WTC11 (cell line): Measurements from ENCODE around the gene SYNGR3. TPM values are rescaled to one million over a fixed set of nuclear protein-coding genes. Genes with fewer than 3 reads are reported as not detected.

Experiments
- ATF1 ChIP-seq: sonication (generic); formaldehyde crosslinking; IDR thresholded peaks from 2 replicates; pipeline ENCODE4 v1.8.1; 2023; ENCODE audit warnings: mild to moderate bottlenecking, moderate library complexity, missing genetic modification reagents
- E2F5 ChIP-seq: sonication (generic); formaldehyde crosslinking; IDR thresholded peaks from 2 replicates; pipeline ENCODE4 v1.8.1; 2022; ENCODE audit warnings: mild to moderate bottlenecking, moderate library complexity, missing genetic modification reagents
- EMX1 ChIP-seq: fragments of 250-450 bp; sonication (Bioruptor Pico); IDR thresholded peaks from 2 replicates; pipeline ENCODE4 v1.8.0; 2021; ENCODE audit warnings: mild to moderate bottlenecking
- ETV6 ChIP-seq: sonication (generic); formaldehyde crosslinking; IDR thresholded peaks from 2 replicates; pipeline ENCODE4 v1.8.1; 2022; ENCODE audit warnings: mild to moderate bottlenecking, missing genetic modification reagents
- HMGXB4 ChIP-seq: sonication (generic); formaldehyde crosslinking; IDR thresholded peaks from 2 replicates; pipeline ENCODE4 v1.8.1; 2023; ENCODE audit warnings: mild to moderate bottlenecking, moderate library complexity, missing genetic modification reagents
- IRF1 ChIP-seq: sonication (generic); formaldehyde crosslinking; IDR thresholded peaks from 2 replicates; pipeline ENCODE4 v1.8.0; 2023; ENCODE audit warnings: missing genetic modification reagents
- JAZF1 ChIP-seq: fragments of 250-450 bp; sonication (Bioruptor Pico); IDR thresholded peaks from 2 replicates; pipeline ENCODE4 v1.9.0; 2021; ENCODE audit warnings: moderate library complexity, mild to moderate bottlenecking, inconsistent platforms
- MAX ChIP-seq: sonication (generic); formaldehyde crosslinking; IDR thresholded peaks from 2 replicates; pipeline ENCODE4 v1.8.0; 2022; ENCODE audit warnings: mild to moderate bottlenecking, missing genetic modification reagents
- NR1H2 ChIP-seq: sonication (generic); formaldehyde crosslinking; IDR thresholded peaks from 2 replicates; pipeline ENCODE4 v1.9.0; 2021; ENCODE audit warnings: mild to moderate bottlenecking, moderate library complexity, missing genetic modification reagents
- NR2C2 ChIP-seq: sonication (generic); formaldehyde crosslinking; IDR thresholded peaks from 2 replicates; pipeline ENCODE4 v1.8.0; 2022; ENCODE audit warnings: mild to moderate bottlenecking, missing genetic modification reagents
- OVOL2 ChIP-seq: fragments of 250-450 bp; sonication (Bioruptor Pico); IDR thresholded peaks from 2 replicates; pipeline ENCODE4 v1.9.0; 2021; ENCODE audit warnings: mild to moderate bottlenecking, borderline replicate concordance
- SMAD4 ChIP-seq: sonication (generic); formaldehyde crosslinking; IDR thresholded peaks from 2 replicates; pipeline ENCODE4 v1.8.0; 2022; ENCODE audit warnings: mild to moderate bottlenecking, missing genetic modification reagents
- SOX15 ChIP-seq: fragments of 250-450 bp; sonication (Bioruptor Pico); IDR thresholded peaks from 2 replicates; pipeline ENCODE4 v1.9.0; 2021; ENCODE audit warnings: mild to moderate bottlenecking
- TP53 ChIP-seq: sonication (generic); formaldehyde crosslinking; IDR thresholded peaks from 2 replicates; pipeline ENCODE4 v1.8.1; 2023; ENCODE audit warnings: mild to moderate bottlenecking, missing genetic modification reagents
- USF2 ChIP-seq: sonication (generic); formaldehyde crosslinking; IDR thresholded peaks from 2 replicates; pipeline ENCODE4 v1.8.1; 2023; ENCODE audit warnings: mild to moderate bottlenecking, missing genetic modification reagents, moderate library complexity
- ZNF121 ChIP-seq: sonication (generic); formaldehyde crosslinking; IDR thresholded peaks from 2 replicates; pipeline ENCODE4 v1.8.0; 2023; ENCODE audit warnings: missing genetic modification reagents
- ZNF138 ChIP-seq: sonication (generic); formaldehyde crosslinking; conservative IDR thresholded peaks from 2 replicates; pipeline ENCODE4 v1.8.1; 2022; ENCODE audit warnings: mild to moderate bottlenecking, moderate library complexity, missing genetic modification reagents
- ZNF219 ChIP-seq: sonication (generic); formaldehyde crosslinking; IDR thresholded peaks from 2 replicates; pipeline ENCODE4 v1.8.0; 2023; ENCODE audit warnings: missing genetic modification reagents, mild to moderate bottlenecking, borderline replicate concordance
- ZNF317 ChIP-seq: sonication (generic); formaldehyde crosslinking; IDR thresholded peaks from 2 replicates; pipeline ENCODE4 v1.8.1; 2023; ENCODE audit warnings: low read depth, mild to moderate bottlenecking, moderate library complexity, missing genetic modification reagents, borderline replicate concordance
- ZNF671 ChIP-seq: fragments of 250-450 bp; sonication (Bioruptor Pico); IDR thresholded peaks from 2 replicates; pipeline ENCODE4 v1.8.0; 2021; ENCODE audit warnings: mild to moderate bottlenecking
- total RNA-seq: library from RNA; stranded (reverse); gene quantifications from 3 replicates; pipeline ENCODE4 v1.2.3, GENCODE V29; 2021
- TF ChIP-seq, protein P1 (sequence below): sonication (generic); formaldehyde crosslinking; IDR thresholded peaks from 2 replicates; pipeline ENCODE4 v1.8.0; 2022; ENCODE audit warnings: mild to moderate bottlenecking, missing genetic modification reagents
- TF ChIP-seq, protein P2 (sequence below): sonication (generic); formaldehyde crosslinking; IDR thresholded peaks from 2 replicates; pipeline ENCODE4 v1.8.1; 2022; ENCODE audit warnings: low read depth, missing genetic modification reagents, borderline replicate concordance
- TF ChIP-seq, protein P3 (sequence below): fragments of 200-600 bp; IDR thresholded peaks from 2 replicates; pipeline ENCODE4 v1.8.0; 2022; ENCODE audit warnings: antibody characterized with exemption
- TF ChIP-seq, protein P4 (sequence below): fragments of 250-450 bp; sonication (Bioruptor Pico); IDR thresholded peaks from 2 replicates; pipeline ENCODE4 v1.9.0; 2021; ENCODE audit warnings: moderate library complexity, mild to moderate bottlenecking, inconsistent platforms, borderline replicate concordance
- TF ChIP-seq, protein P5 (sequence below): sonication (generic); formaldehyde crosslinking; IDR thresholded peaks from 2 replicates; pipeline ENCODE4 v1.8.1; 2023; ENCODE audit warnings: mild to moderate bottlenecking, missing genetic modification reagents
- TF ChIP-seq, protein P6 (sequence below): fragments of 250-450 bp; sonication (Bioruptor Pico); IDR thresholded peaks from 2 replicates; pipeline ENCODE4 v1.8.0; 2021; ENCODE audit warnings: mild to moderate bottlenecking

SYNGR3 gene
- total RNA-seq, 1 experiment from 2014 or later, result 41.5 TPM

- TF ChIP-seq, protein P1, sequence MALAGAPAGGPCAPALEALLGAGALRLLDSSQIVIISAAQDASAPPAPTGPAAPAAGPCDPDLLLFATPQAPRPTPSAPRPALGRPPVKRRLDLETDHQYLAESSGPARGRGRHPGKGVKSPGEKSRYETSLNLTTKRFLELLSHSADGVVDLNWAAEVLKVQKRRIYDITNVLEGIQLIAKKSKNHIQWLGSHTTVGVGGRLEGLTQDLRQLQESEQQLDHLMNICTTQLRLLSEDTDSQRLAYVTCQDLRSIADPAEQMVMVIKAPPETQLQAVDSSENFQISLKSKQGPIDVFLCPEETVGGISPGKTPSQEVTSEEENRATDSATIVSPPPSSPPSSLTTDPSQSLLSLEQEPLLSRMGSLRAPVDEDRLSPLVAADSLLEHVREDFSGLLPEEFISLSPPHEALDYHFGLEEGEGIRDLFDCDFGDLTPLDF (CRISPR knock-in tag), result no peak
- TF ChIP-seq NR2C2 (CRISPR knock-in tag) (no peak), HMGXB4 (CRISPR knock-in tag) (peak; percentile 77), IRF1 (CRISPR knock-in tag) (no peak), ZNF317 (no peak), ZNF219 (CRISPR knock-in tag) (no peak), OVOL2 (CRISPR knock-in tag) (no peak), USF2 (CRISPR knock-in tag) (0 out of 2 replicates have a peak, but pooled peaks have one; percentile 42), ZNF138 (CRISPR knock-in tag) (no peak), ATF1 (CRISPR knock-in tag) (no peak), SOX15 (CRISPR knock-in tag) (no peak), EMX1 (CRISPR knock-in tag) (peak; percentile 33; the same call in 1 of the 2 replicates), ZNF121 (CRISPR knock-in tag) (no peak), ZNF671 (no peak), SMAD4 (CRISPR knock-in tag) (no peak), TP53 (CRISPR knock-in tag) (no peak; the same call in 1 of the 2 replicates), MAX (peak; percentile 91), E2F5 (peak; percentile 79; the same call in 1 of the 2 replicates), ETV6 (CRISPR knock-in tag) (no peak), JAZF1 (CRISPR knock-in tag) (no peak), NR1H2 (CRISPR knock-in tag) (no peak)
- TF ChIP-seq, protein P2, sequence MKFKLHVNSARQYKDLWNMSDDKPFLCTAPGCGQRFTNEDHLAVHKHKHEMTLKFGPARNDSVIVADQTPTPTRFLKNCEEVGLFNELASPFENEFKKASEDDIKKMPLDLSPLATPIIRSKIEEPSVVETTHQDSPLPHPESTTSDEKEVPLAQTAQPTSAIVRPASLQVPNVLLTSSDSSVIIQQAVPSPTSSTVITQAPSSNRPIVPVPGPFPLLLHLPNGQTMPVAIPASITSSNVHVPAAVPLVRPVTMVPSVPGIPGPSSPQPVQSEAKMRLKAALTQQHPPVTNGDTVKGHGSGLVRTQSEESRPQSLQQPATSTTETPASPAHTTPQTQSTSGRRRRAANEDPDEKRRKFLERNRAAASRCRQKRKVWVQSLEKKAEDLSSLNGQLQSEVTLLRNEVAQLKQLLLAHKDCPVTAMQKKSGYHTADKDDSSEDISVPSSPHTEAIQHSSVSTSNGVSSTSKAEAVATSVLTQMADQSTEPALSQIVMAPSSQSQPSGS, result no peak
- TF ChIP-seq, protein P3, sequence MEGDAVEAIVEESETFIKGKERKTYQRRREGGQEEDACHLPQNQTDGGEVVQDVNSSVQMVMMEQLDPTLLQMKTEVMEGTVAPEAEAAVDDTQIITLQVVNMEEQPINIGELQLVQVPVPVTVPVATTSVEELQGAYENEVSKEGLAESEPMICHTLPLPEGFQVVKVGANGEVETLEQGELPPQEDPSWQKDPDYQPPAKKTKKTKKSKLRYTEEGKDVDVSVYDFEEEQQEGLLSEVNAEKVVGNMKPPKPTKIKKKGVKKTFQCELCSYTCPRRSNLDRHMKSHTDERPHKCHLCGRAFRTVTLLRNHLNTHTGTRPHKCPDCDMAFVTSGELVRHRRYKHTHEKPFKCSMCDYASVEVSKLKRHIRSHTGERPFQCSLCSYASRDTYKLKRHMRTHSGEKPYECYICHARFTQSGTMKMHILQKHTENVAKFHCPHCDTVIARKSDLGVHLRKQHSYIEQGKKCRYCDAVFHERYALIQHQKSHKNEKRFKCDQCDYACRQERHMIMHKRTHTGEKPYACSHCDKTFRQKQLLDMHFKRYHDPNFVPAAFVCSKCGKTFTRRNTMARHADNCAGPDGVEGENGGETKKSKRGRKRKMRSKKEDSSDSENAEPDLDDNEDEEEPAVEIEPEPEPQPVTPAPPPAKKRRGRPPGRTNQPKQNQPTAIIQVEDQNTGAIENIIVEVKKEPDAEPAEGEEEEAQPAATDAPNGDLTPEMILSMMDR, result no peak
- TF ChIP-seq, protein P4, sequence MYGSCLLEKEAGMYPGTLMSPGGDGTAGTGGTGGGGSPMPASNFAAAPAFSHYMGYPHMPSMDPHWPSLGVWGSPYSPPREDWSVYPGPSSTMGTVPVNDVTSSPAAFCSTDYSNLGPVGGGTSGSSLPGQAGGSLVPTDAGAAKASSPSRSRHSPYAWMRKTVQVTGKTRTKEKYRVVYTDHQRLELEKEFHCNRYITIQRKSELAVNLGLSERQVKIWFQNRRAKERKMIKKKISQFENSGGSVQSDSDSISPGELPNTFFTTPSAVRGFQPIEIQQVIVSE (CRISPR knock-in tag), result no peak
- TF ChIP-seq, protein P5, sequence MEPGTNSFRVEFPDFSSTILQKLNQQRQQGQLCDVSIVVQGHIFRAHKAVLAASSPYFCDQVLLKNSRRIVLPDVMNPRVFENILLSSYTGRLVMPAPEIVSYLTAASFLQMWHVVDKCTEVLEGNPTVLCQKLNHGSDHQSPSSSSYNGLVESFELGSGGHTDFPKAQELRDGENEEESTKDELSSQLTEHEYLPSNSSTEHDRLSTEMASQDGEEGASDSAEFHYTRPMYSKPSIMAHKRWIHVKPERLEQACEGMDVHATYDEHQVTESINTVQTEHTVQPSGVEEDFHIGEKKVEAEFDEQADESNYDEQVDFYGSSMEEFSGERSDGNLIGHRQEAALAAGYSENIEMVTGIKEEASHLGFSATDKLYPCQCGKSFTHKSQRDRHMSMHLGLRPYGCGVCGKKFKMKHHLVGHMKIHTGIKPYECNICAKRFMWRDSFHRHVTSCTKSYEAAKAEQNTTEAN, result no peak
- TF ChIP-seq, protein P6, sequence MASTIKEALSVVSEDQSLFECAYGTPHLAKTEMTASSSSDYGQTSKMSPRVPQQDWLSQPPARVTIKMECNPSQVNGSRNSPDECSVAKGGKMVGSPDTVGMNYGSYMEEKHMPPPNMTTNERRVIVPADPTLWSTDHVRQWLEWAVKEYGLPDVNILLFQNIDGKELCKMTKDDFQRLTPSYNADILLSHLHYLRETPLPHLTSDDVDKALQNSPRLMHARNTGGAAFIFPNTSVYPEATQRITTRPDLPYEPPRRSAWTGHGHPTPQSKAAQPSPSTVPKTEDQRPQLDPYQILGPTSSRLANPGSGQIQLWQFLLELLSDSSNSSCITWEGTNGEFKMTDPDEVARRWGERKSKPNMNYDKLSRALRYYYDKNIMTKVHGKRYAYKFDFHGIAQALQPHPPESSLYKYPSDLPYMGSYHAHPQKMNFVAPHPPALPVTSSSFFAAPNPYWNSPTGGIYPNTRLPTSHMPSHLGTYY (CRISPR knock-in tag), result 0 out of 2 replicates have a peak, but pooled peaks have one; percentile 59
Observed at GRCh38 chr16:1964506-1965395, 25.0 kb upstream of the SYNGR3 start, which contains the start of gene RPS2 (continued).
